ENCODE results near the gene IL10RB. TPM values are rescaled to one million over a fixed set of nuclear protein-coding genes. Genes with fewer than 3 reads are reported as not detected.

Gene IL10RB
- total RNA-seq, 1 donor from 2014 or later = 49.1 TPM

DNA sequence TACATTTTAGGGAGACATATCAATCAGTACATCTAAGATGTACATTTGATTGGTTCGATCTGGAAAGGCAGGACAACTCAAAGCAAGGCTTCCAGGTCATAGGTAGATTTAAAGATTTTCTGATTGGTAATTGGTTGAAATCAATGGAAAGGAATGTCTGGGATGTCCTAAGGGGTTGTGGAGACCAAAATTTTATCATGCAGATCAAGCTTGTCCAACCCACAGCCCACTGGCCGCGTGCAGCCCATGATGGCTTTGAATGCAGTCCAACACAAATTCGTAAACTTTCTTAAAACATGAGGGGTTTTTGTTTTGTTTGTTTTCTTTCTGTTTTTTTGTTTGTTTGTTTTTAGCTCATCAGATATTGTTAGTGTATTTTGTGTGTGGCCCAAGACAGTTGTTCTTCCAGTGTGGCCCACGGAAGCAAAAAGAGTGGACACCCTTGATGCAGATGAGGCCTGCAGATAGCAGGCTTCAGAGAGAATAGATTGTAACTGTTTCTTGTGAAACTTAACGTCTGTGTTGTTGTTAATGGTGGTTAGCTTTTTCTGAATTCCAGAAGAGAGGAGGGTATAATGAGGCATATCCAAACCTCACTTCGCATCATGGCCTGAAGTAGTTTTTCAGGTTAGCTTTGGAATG lies 61.7 kb downstream of the IL10RB start:
- TF ChIP-seq, protein P1, sequence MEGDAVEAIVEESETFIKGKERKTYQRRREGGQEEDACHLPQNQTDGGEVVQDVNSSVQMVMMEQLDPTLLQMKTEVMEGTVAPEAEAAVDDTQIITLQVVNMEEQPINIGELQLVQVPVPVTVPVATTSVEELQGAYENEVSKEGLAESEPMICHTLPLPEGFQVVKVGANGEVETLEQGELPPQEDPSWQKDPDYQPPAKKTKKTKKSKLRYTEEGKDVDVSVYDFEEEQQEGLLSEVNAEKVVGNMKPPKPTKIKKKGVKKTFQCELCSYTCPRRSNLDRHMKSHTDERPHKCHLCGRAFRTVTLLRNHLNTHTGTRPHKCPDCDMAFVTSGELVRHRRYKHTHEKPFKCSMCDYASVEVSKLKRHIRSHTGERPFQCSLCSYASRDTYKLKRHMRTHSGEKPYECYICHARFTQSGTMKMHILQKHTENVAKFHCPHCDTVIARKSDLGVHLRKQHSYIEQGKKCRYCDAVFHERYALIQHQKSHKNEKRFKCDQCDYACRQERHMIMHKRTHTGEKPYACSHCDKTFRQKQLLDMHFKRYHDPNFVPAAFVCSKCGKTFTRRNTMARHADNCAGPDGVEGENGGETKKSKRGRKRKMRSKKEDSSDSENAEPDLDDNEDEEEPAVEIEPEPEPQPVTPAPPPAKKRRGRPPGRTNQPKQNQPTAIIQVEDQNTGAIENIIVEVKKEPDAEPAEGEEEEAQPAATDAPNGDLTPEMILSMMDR (IDR thresholded peaks at IDR 0.05) = no peak
- Histone ChIP-seq H3K36me3 (peaks cover 10% of the 10 kb centered on the region), H3K4me1 (peaks cover 31% of the 10 kb centered on the region), H3K27me3 (ENCODE audit: low read depth) (no peaks in the 10 kb centered on the region), H3K4me3 (no peak overlapping the region), H3K9me3 (peaks cover 2% of the 10 kb centered on the region), H3K27ac (no peak overlapping the region)
- intact Hi-C loops (cut with DNase I) = no loop called here
- ATAC-seq (no peak), DNase-seq (no peak)

DNA sequence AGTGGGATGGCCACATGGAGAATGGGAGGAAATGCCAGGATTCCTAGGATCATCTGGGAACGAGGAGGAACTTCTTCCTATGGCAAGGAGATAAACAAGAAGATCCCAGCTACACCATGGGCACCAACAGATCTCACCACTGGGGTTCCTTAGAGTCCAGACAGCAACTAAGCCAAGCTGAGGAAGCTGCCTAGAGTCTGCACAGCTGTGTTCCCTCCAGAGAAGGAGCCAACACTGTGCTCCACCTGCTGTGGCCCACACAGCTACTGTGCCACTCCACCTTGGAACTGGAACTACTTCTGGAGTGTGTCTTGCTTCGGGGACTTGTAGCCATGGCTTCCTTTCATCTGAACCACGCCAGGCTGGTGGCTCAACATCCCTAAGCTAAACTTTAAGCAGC lies 64.6 kb downstream of the IL10RB start:
- peaks cover 14% of the 10 kb centered on the region for H3K36me3 ChIP-seq
- intact Hi-C loops (cut with DNase I) = no loop called here
- H3K27ac ChIP-seq = no peak overlapping the region

DNA sequence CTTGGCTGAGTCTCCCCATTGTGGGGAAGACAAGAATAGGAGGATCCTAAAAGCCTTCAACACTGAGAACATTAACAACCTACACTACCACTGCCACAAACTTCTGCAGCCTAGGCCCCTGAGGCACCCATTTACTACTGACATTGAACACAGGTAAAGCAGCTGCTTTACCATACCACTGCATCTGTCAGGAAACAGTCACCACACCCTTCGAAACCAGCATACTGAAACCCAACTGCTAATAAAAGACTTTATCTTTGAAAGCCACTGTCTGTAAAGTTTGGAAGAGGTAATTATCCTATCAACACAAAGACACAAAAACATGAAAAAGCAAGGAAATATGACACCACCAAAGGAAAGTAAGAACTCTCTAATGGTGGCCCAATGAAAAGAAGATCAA lies 66.0 kb downstream of the IL10RB start:
- peaks cover 13% of the 10 kb centered on the region for H3K4me1 ChIP-seq
- intact Hi-C loops (cut with DNase I) = no loop called here
- H3K36me3 ChIP-seq = peaks cover 21% of the 10 kb centered on the region
- no peak for DNase-seq
- H3K27ac ChIP-seq = no peak overlapping the region
- no peak overlapping the region for H3K4me3 ChIP-seq
- no peak for ATAC-seq
- peaks cover 5% of the 10 kb centered on the region for H3K9me3 ChIP-seq
- TF ChIP-seq, protein P1 (IDR thresholded peaks at IDR 0.05) = no peak
- H3K27me3 ChIP-seq (ENCODE audit: low read depth) = no peaks in the 10 kb centered on the region

More for the DNA sequence above, 64.6 kb downstream of the IL10RB start:
- Histone ChIP-seq H3K27me3 (ENCODE audit: low read depth) (no peaks in the 10 kb centered on the region), H3K4me3 (no peak overlapping the region), H3K9me3 (peaks cover 5% of the 10 kb centered on the region), H3K4me1 (peaks cover 27% of the 10 kb centered on the region)
- ATAC-seq = peak in 1 of 2 donors; percentile 27
- DNase-seq = no peak
- TF ChIP-seq, protein P1 (IDR thresholded peaks at IDR 0.05) = no peak

DNA sequence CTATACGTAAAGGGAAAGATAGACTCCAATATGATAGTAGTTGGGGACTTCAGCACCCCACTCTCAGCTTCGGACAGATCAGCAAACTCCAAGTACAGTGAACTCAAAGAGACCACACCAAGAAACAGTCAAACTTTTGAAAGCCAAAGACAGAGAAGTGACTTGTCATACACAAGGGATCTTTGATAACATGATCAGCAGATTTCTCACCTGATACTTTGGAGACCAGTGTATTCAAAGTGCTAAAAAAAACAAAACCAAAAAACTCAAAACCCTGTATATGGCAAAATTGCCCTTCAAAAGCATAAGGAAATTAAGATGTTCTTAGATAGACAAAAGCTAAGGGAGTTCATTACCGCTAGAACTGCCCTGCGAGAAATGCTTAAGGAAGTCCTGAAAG lies 68.0 kb downstream of the IL10RB start:
- no peak for DNase-seq
- Histone ChIP-seq H3K4me1 (peaks cover under 1% of the 10 kb centered on the region), H3K27ac (no peak overlapping the region), H3K4me3 (no peak overlapping the region), H3K36me3 (peaks cover 30% of the 10 kb centered on the region), H3K27me3 (ENCODE audit: low read depth) (no peaks in the 10 kb centered on the region), H3K9me3 (peaks cover 5% of the 10 kb centered on the region)
- intact Hi-C loops (cut with DNase I) = no loop called here
- TF ChIP-seq, protein P1 (IDR thresholded peaks at IDR 0.05) = no peak
- ATAC-seq = no peak

DNA sequence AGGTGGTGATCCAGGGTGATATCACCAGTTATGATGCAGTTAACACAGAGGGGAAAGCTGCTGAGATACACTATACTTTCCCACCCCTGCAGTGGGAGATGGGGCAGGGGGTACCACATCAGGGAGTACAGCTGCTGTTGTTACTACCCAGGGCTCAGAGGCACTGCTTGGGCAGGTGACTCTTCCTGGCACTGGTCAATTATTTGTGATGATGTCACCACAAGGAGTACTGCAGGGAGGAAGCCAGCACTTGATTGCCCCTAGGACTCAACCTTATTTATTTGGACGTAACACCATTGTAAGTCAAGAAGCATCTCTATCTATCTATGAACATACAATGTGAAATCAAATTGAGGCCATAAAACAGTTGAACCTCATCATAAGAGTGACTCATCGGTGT lies 68.7 kb downstream of the IL10RB start:
- H3K4me1 ChIP-seq = peaks cover 7% of the 10 kb centered on the region
- H3K4me3 ChIP-seq = no peak overlapping the region
- H3K27me3 ChIP-seq (ENCODE audit: low read depth) = no peaks in the 10 kb centered on the region
- peaks cover 30% of the 10 kb centered on the region for H3K36me3 ChIP-seq
- intact Hi-C loops (cut with DNase I) = no loop called here
- no peak overlapping the region for H3K27ac ChIP-seq
- H3K9me3 ChIP-seq = peaks cover 5% of the 10 kb centered on the region
- DNase-seq = no peak
- TF ChIP-seq, protein P1 (IDR thresholded peaks at IDR 0.05) = no peak
- no peak for ATAC-seq

Measured in lower lobe of right lung (tissue), 2 donors.